ENCODE measurements around the gene UBE2L5. TPM values are rescaled to one million over a fixed set of nuclear protein-coding genes. Genes with fewer than 3 reads are reported as not detected.

The UBE2L5 gene
- total and polyA plus RNA-seq, 2 of the 8 experiments (the other 6 are each of a cell fraction or from before 2014, with no cell fraction given) = not detected

DNA sequence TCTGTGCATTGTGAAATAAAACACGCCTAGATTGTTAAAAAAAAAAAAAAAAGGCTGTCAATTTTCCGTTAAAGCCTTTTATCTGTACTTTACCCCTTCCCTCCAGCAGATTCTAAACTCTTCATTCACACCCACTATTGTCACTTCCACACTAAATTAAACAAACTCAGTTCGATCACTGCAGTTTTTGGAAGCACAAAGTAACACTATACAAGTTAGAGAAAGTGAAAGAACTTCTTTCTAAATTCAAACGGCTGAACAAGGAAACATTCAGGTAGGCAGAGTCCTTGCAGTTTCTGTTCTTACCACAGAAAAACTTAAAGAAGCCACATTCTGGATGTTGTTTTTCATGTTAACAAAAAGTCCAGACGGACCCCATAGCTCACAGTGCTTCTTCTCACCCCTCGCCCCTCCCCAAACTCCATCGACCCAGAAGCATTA is 27.5 kb upstream of the UBE2L5 start:
- Histone ChIP-seq H4K5ac (ENCODE audit: insufficient read length, low read depth, low read length) (no peak overlapping the region), H3K14ac (ENCODE audit: insufficient read length) (no peak overlapping the region), H3K56ac (replicated peaks; ENCODE audit: insufficient read length, low read depth, low read length) (no peak overlapping the region), H2AFZ (ENCODE audit: low read length) (peak overlapping the region; percentile 95; the same call in 1 of the 2 replicates), H3K79me1 (ENCODE audit: low read depth, low read length) (no peaks in the 10 kb centered on the region; the same call in 1 of the 2 replicates), H3K4me3 (ENCODE audit: extremely low read depth in 1 of 4, insufficient read depth in 2 of 4, low read depth in 3 of 4, low read length in 4 of 4) (peak overlapping the region in 3 of 4 experiments; percentile 25 to 54 (median 38); a peak in 4 of 8 replicates), H3K23ac (ENCODE audit: insufficient read length) (no peak overlapping the region), H2BK5ac (ENCODE audit: low read depth, low read length) (peak overlapping the region; percentile 11; the same call in 1 of the 2 replicates), H3K4ac (replicated peaks; ENCODE audit: insufficient read length, low read depth, low read length) (no peak overlapping the region), H3K27me3 (replicated peaks in 1 of 4; ENCODE audit: control insufficient read depth in 3 of 4, extremely low read depth in 1 of 4, insufficient read depth in 3 of 4, low read length in 3 of 4) (no peaks in the 10 kb centered on the region), H3K79me2 (ENCODE audit: control insufficient read depth in 1 of 2, insufficient read depth in 2 of 2, low read length in 2 of 2) (no peaks in the 10 kb centered on the region), H3K18ac (ENCODE audit: extremely low read depth, low read length) (no peak overlapping the region), H4K91ac (replicated peaks; ENCODE audit: insufficient read length, low read length) (no peak overlapping the region), H3K27ac (ENCODE audit: low read depth, low read length) (no peak overlapping the region), H2AK5ac (ENCODE audit: low read depth, low read length) (no peak overlapping the region), H3K23me2 (ENCODE audit: low read depth, low read length) (peaks cover 4% of the 10 kb centered on the region), H3K9me3 (ENCODE audit: insufficient read depth in 2 of 2, low read depth in 1 of 2, low read length in 1 of 2) (no peaks in the 10 kb centered on the region), H3K4me2 (ENCODE audit: insufficient read depth in 1 of 2, low read depth in 2 of 2, low read length in 2 of 2) (peak overlapping the region; percentile 65 to 71; a peak in 3 of 4 replicates), H4K20me1 (replicated peaks in 1 of 2; ENCODE audit: control insufficient read depth in 1 of 2, insufficient read depth in 2 of 2, low read length in 2 of 2) (no peaks in the 10 kb centered on the region), H4K8ac (ENCODE audit: extremely low read depth, insufficient read depth, low read length) (no peak overlapping the region), H3K9ac (replicated peaks in 1 of 4; ENCODE audit: extremely low read depth in 1 of 4, low read depth in 3 of 4, low read length in 3 of 4) (peak overlapping the region in 2 of 4 experiments; percentile 2 to 8; a peak in 2 of 7 replicates), H2BK15ac (ENCODE audit: low read length) (no peak overlapping the region), H3K4me1 (replicated peaks in 1 of 4; ENCODE audit: control insufficient read depth in 3 of 4, insufficient read depth in 4 of 4, low read length in 3 of 4) (peaks cover 0 to 4% (median 2%) of the 10 kb centered on the region in 4 experiments; a peak in 3 of 7 replicates), H2BK12ac (ENCODE audit: low read depth, low read length) (0 out of 2 replicates have a peak overlapping the region, but pooled peaks have one; percentile 60), H2BK120ac (replicated peaks; ENCODE audit: low read depth, low read length) (no peak overlapping the region), H3K36me3 (ENCODE audit: control insufficient read depth in 2 of 4, insufficient read depth in 4 of 4, low read length in 3 of 4) (no peaks in the 10 kb centered on the region), H2BK20ac (ENCODE audit: low read length) (no peak overlapping the region)
- DNase-seq (ENCODE audit: low read depth in 1 of 2, low spot score in 2 of 2) (no peak), FAIRE-seq (no peak)
- CTCF ChIA-PET (ENCODE audit: partially characterized antibody) = interaction anchor here (0.8 to 1.2 kb wide), 2 partner anchors 282 to 322 kb away, joined by 3 read pairs; no protein-coding TSS in a partner anchor
- 70% methylated on average over 7 of the region's 7 CpGs; no CpG with 5 or more reads in 1 of the 2 experiments for WGBS, 2 experiments (ENCODE audit: extremely low coverage in 1 of 2, insufficient coverage in 1 of 2, insufficient read length in 1 of 2, insufficient replicate concordance in 2 of 2, low coverage in 1 of 2, low lambda C conversion rate in 2 of 2, missing lambda C conversion rate in 1 of 2)
- POLR2A ChIA-PET (ENCODE audit: partially characterized antibody) = interaction anchor here (0.6 to 2.0 kb wide), 8 partner anchors 9 to 293 kb away, joined by 3 to 8 read pairs (median 3); partner anchors contain the start of gene UBE2L5
- TF ChIP-seq E2F6 (IDR thresholded peaks at IDR 0.05) = no peak
- TF ChIP-seq CTCF (IDR thresholded peaks at IDR 0.05; ENCODE audit: control extremely low read depth in 1 of 3, insufficient read depth in 1 of 3, low read depth in 1 of 3, low read length in 3 of 3) = no peak
- no peak for TF ChIP-seq POLR2AphosphoS5 (IDR thresholded peaks at IDR 0.05; ENCODE audit: low read depth, low read length)
- no peak for TF ChIP-seq GTF2F1 (IDR thresholded peaks at IDR 0.05; ENCODE audit: borderline replicate concordance, low read depth, low read length)
- no peak for TF ChIP-seq CTBP2 (IDR thresholded peaks at IDR 0.05; ENCODE audit: borderline replicate concordance, insufficient read depth, insufficient read length, low read length)
- TF ChIP-seq FOSL1 (IDR thresholded peaks at IDR 0.05; ENCODE audit: insufficient read depth, low read depth, low read length) = no peak
- no peak for TF ChIP-seq BCL11A (IDR thresholded peaks at IDR 0.05; ENCODE audit: low read depth in 2 of 2, low read length in 2 of 2)
- TF ChIP-seq CHD2 (IDR thresholded peaks at IDR 0.05; ENCODE audit: low read length) = no peak
- TF ChIP-seq EZH2 (IDR thresholded peaks at IDR 0.05; ENCODE audit: low read depth, low read length, severe bottlenecking) = no peak
- TF ChIP-seq SP2 (IDR thresholded peaks at IDR 0.05; ENCODE audit: low read length) = no peak

All from H1 (cell line).